Kidney (tissue), 14 donors: ENCODE results near the gene KRT79. TPM values are rescaled to one million over a fixed set of nuclear protein-coding genes. Genes with fewer than 3 reads are reported as not detected.

Experiments
- DNase-seq, 5 donors: peaks; one replicate each; pipeline ENCODE4 v3.0.0-alpha.2; 2013 to 2020
- FAIRE-seq: peaks from 2 replicates; lab custom pipeline; 2012; peaks lifted over from hg19 to GRCh38; lab: Jason Lieb, UNC
- H3K27ac ChIP-seq, 2 donors: one replicate each; pipeline ENCODE4 v1.7.0; 2013; ENCODE audit warnings: low read depth in 2 of 2, low read length in 2 of 2, inconsistent platforms in 1 of 2
- H3K27me3 ChIP-seq: one replicate; pipeline ENCODE4 v1.7.1; 2013; ENCODE audit warnings: low read length, inconsistent platforms; ENCODE audit not compliant: control insufficient read depth, insufficient read depth
- H3K36me3 ChIP-seq, 3 donors: one replicate each; pipeline versions ENCODE4 v1.7.0 to v1.7.1; 2013; ENCODE audit warnings: low read length in 3 of 3, control low read depth in 1 of 3, inconsistent platforms in 1 of 3; ENCODE audit not compliant: insufficient read depth in 3 of 3, control insufficient read depth in 2 of 3
- H3K4me1 ChIP-seq, 3 donors: one replicate each; pipeline versions ENCODE4 v1.7.0 to v1.7.1; 2013; ENCODE audit warnings: low read length in 3 of 3, inconsistent platforms in 1 of 3, low read depth in 1 of 3; ENCODE audit not compliant: control insufficient read depth in 2 of 3, insufficient read depth in 2 of 3
- H3K4me3 ChIP-seq, 3 donors: one replicate each; pipeline versions ENCODE4 v1.7.0 to v1.8.1; 2013; ENCODE audit warnings: low read length in 3 of 3, control low read depth in 1 of 3, inconsistent platforms in 1 of 3
- H3K9ac ChIP-seq, 3 donors: one replicate each; pipeline versions ENCODE4 v1.7.0 to v1.7.1; 2013; ENCODE audit warnings: low read length in 3 of 3, control low read depth in 1 of 3, inconsistent platforms in 1 of 3
- H3K9me3 ChIP-seq, 3 donors: one replicate each; pipeline versions ENCODE4 v1.7.0 to v1.7.1; 2013; ENCODE audit warnings: low read length in 3 of 3, control low read depth in 1 of 3, inconsistent platforms in 1 of 3; ENCODE audit not compliant: control insufficient read depth in 2 of 3, insufficient read depth in 1 of 3
- CTCF ChIP-seq: IDR thresholded peaks from 3 replicates; pipeline ENCODE4 v1.5.1; 2012; ENCODE audit warnings: mild to moderate bottlenecking, moderate library complexity, borderline replicate concordance; ENCODE audit not compliant: insufficient read depth; ENCODE audit errors: extremely low read depth
- intact Hi-C: fragments of 100-400 bp; cut with DNase I; formaldehyde crosslinking; loops from one replicate; pipeline ENCODE4 v1.11.1; 2022
- polyA plus RNA-seq: library from polyadenylated mRNA; stranded (reverse); fragments of 350-450 nt; fragmentation: Illumina TruSeq; extraction: RNeasy Lipid Tissue Mini Kit (QIAGEN cat#74804); gene quantifications from one replicate; pipeline ENCODE4 v1.2.3, GENCODE V29; 2014; ENCODE audit warnings: low read depth, low replicate concordance; ENCODE audit not compliant: insufficient read depth
- total RNA-seq: library from RNA; stranded (reverse); fragmentation: NEBNext Ultra II Directional; extraction: Animal tissue kit (Norgen Biotek cat#: 25700); gene quantifications from one replicate; pipeline ENCODE4 v1.2.1, GENCODE V29; 2021
- donor health status: control.
- donor health status: control.
- donor health status: control.
- donor health status: control.
- donor health status: control.
- donor health status: DM: yes; HTN: yes; CAD: no.
- donor health status: Normal renal cell carcinoma (clear cell type).

The KRT79 gene
- total and polyA plus RNA-seq, 2 donors from 2014 or later = not detected

- FAIRE-seq (no peak), DNase-seq (no peak)
- no peaks in the 10 kb centered on the region for H3K27me3 ChIP-seq
- H3K4me3 ChIP-seq = no peak overlapping the region
- H3K9ac ChIP-seq = no peak overlapping the region
- intact Hi-C loops = no loop called here
- no peak overlapping the region for H3K27ac ChIP-seq
- H3K4me1 ChIP-seq = no peaks in the 10 kb centered on the region
- no peak for TF ChIP-seq CTCF
- H3K36me3 ChIP-seq = no peaks in the 10 kb centered on the region
- H3K9me3 ChIP-seq = no peaks in the 10 kb centered on the region
These were observed 62.6 kb downstream of the KRT79 start for GRCh38 chr12:52771505-52771904.

Other genes with a start within 250 kb of the KRT79 start
- not detected for gene KRT72, start 232.8 kb downstream of the KRT79 start, total RNA-seq
- not detected for gene KRT72, start 232.8 kb downstream of the KRT79 start, polyA plus RNA-seq
- gene KRT73, start 215.8 kb downstream of the KRT79 start, total RNA-seq = not detected
- gene KRT73, start 215.8 kb downstream of the KRT79 start, polyA plus RNA-seq = not detected
- gene KRT2, start 182.1 kb downstream of the KRT79 start, total RNA-seq = not detected
- gene KRT2, start 182.1 kb downstream of the KRT79 start, polyA plus RNA-seq = not detected
- not detected for gene KRT1, start 153.9 kb downstream of the KRT79 start, total RNA-seq
- not detected for gene KRT1, start 153.9 kb downstream of the KRT79 start, polyA plus RNA-seq
- not detected for gene KRT77, start 130.8 kb downstream of the KRT79 start, total RNA-seq
- gene KRT77, start 130.8 kb downstream of the KRT79 start, polyA plus RNA-seq = not detected
- gene KRT76, start 57.0 kb downstream of the KRT79 start, total RNA-seq = not detected
- not detected for gene KRT76, start 57.0 kb downstream of the KRT79 start, polyA plus RNA-seq
- not detected for gene KRT3, start 38.2 kb downstream of the KRT79 start, total RNA-seq
- gene KRT3, start 38.2 kb downstream of the KRT79 start, polyA plus RNA-seq = not detected
- gene KRT4, start 20.2 kb downstream of the KRT79 start, total RNA-seq = not detected
- 0.15 TPM for gene KRT4, start 20.2 kb downstream of the KRT79 start, polyA plus RNA-seq
- not detected for gene KRT78, start 14.7 kb upstream of the KRT79 start, total RNA-seq
- gene KRT78, start 14.7 kb upstream of the KRT79 start, polyA plus RNA-seq = not detected
- 546 TPM for gene KRT8, start 70.8 kb upstream of the KRT79 start, total RNA-seq
- 333 TPM for gene KRT8, start 70.8 kb upstream of the KRT79 start, polyA plus RNA-seq
- gene KRT18, start 114.8 kb upstream of the KRT79 start, total RNA-seq = 386 TPM
- gene KRT18, start 114.8 kb upstream of the KRT79 start, polyA plus RNA-seq = 245 TPM
- 417 TPM for gene EIF4B, start 172.1 kb upstream of the KRT79 start, total RNA-seq
- gene EIF4B, start 172.1 kb upstream of the KRT79 start, polyA plus RNA-seq = 114 TPM
- gene TNS2, start 215.8 kb upstream of the KRT79 start, total RNA-seq = 179 TPM
- 90.1 TPM for gene TNS2, start 215.8 kb upstream of the KRT79 start, polyA plus RNA-seq
- 72.3 TPM for gene SPRYD3, start 245.1 kb upstream of the KRT79 start, total RNA-seq
- 40.0 TPM for gene SPRYD3, start 245.1 kb upstream of the KRT79 start, polyA plus RNA-seq